Gastroesophageal sphincter (tissue), 3 donors: ENCODE measurements around the gene ARID1B.

Experiments used
- POLR2A ChIP-seq, 2 donors: fragments of 450-650 bp; IDR thresholded peaks; one replicate each; pipeline ENCODE4 v1.6.1; 2017; ENCODE audit warnings: antibody characterized with exemption in 2 of 2, mild to moderate bottlenecking in 2 of 2, moderate library complexity in 1 of 2
- POLR2AphosphoS5 ChIP-seq: sonication (generic); formaldehyde crosslinking; IDR thresholded peaks from one replicate; pipeline ENCODE4 v1.6.1; 2017; ENCODE audit warnings: antibody characterized with exemption
- TF ChIP-seq, protein P1 (sequence below), 4 experiments: fragments of 200-600 bp in 2 of 4; fragments of 450-650 bp in 2 of 4; sonication (generic) in 1 of 4; IDR thresholded peaks; one replicate each; pipeline ENCODE4 v1.5.1; 2017 to 2019; ENCODE audit warnings: antibody characterized with exemption in 4 of 4, mild to moderate bottlenecking in 2 of 4, moderate library complexity in 2 of 4

DNA sequence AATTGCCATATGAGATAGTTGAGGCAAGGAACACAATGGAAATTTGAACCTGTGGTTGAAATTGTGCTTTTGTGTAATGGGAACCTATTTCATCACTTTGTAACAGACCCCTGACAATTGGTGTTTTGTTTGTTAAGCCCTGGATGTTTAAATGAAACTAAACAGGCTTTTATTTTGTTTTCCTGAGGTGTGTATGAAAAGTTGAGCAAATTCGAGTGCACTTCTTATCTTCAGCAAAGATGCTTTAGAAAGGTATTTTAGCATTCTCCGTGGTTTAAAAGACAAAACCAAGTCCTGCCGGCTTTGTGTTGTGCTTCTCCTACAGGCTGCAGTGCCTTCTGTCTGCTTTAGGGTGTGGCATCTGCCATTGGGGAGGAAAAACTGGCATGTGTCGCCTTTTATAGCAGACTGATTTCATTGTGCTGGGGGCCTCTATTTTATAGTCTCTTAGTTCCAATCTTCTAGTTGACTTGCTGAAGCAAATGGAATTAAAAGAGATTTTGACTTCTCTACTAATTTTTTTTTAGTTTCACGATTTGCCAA is 2.2 kb upstream of the ARID1B start:
- TF ChIP-seq POLR2AphosphoS5 (no peak), POLR2A (IDR thresholded peaks at IDR 0.05) (no peak)
- TF ChIP-seq, protein P1, sequence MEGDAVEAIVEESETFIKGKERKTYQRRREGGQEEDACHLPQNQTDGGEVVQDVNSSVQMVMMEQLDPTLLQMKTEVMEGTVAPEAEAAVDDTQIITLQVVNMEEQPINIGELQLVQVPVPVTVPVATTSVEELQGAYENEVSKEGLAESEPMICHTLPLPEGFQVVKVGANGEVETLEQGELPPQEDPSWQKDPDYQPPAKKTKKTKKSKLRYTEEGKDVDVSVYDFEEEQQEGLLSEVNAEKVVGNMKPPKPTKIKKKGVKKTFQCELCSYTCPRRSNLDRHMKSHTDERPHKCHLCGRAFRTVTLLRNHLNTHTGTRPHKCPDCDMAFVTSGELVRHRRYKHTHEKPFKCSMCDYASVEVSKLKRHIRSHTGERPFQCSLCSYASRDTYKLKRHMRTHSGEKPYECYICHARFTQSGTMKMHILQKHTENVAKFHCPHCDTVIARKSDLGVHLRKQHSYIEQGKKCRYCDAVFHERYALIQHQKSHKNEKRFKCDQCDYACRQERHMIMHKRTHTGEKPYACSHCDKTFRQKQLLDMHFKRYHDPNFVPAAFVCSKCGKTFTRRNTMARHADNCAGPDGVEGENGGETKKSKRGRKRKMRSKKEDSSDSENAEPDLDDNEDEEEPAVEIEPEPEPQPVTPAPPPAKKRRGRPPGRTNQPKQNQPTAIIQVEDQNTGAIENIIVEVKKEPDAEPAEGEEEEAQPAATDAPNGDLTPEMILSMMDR (IDR thresholded peaks at IDR 0.05), result peak in 2 of 4 experiments; percentile 14 to 15
